Endothelial cell of umbilical vein (primary cell): ENCODE results near the gene ICA1L.

Source experiments
- CTCF ChIP-seq, 2 donors: IDR thresholded peaks; 1 replicate in 1 of 2; 2 replicates in 1 of 2; pipeline ENCODE4 v1.5.1; 2011; ENCODE audit warnings: low read length in 2 of 2, mild to moderate bottlenecking in 2 of 2, moderate library complexity in 2 of 2, control low read depth in 1 of 2, inconsistent platforms in 1 of 2, low read depth in 1 of 2; ENCODE audit not compliant: insufficient read depth in 1 of 2; ENCODE audit errors: extremely low read depth in 1 of 2
- POLR2A ChIP-seq: IDR thresholded peaks from 2 replicates; pipeline ENCODE4 v1.6.1; 2012; ENCODE audit warnings: low read depth, mild to moderate bottlenecking, control low read depth, low read length

DNA sequence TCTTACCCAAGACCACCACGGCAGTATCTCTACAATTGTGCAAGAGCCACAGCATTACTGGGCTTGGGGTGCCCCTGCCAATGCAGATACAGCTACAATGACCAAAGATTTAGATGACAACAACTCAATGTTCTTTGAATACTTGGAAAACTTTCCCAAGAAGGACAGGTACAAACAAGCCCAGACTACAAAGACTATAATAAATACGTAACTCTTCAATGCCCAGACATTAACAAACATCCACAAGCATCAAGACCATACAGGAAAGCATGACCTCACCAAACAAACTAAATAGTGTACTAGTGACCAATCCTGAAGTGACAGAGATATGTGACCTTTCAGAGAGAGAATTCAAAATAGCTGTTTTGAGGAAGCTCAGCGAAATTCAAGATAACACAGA lies 62.8 kb downstream of the ICA1L start:
- TF ChIP-seq CTCF (IDR thresholded peaks at IDR 0.05; ENCODE audit: extremely low read depth in 1 of 2, insufficient read depth in 1 of 2, low read depth in 1 of 2, low read length in 2 of 2) (no peak), POLR2A (no peak)
